Loucy (cell line): Measurements from ENCODE around the gene COL23A1.

Experiments used
- H2AFZ ChIP-seq: fragments of 200-600 bp; sonication (generic); 2 replicates; pipeline ENCODE4 v1.6.0; 2016; ENCODE audit warnings: antibody characterized with exemption, mild to moderate bottlenecking, low read length, moderate library complexity
- H3F3A ChIP-seq: fragments of 200-600 bp; 2 replicates; pipeline ENCODE4 v1.6.0; 2016; ENCODE audit warnings: antibody characterized with exemption, low read depth, mild to moderate bottlenecking
- H3K27me3 ChIP-seq: fragments of 200-600 bp; sonication (generic); 2 replicates; pipeline ENCODE4 v1.6.1; 2014; ENCODE audit warnings: low read length, mild to moderate bottlenecking; ENCODE audit not compliant: insufficient read depth, poor library complexity, severe bottlenecking
- H3K36me3 ChIP-seq: fragments of 200-600 bp; sonication (generic); 2 replicates; pipeline ENCODE4 v1.6.1; 2016; ENCODE audit warnings: low read length; ENCODE audit not compliant: insufficient read depth
- H3K4me1 ChIP-seq: fragments of 200-600 bp; sonication (generic); 2 replicates; pipeline ENCODE4 v1.5.1; 2014; ENCODE audit warnings: low read length, mild to moderate bottlenecking; ENCODE audit not compliant: insufficient read depth, poor library complexity, severe bottlenecking
- H3K4me2 ChIP-seq: fragments of 200-600 bp; sonication (generic); 2 replicates; pipeline ENCODE4 v1.6.0; 2014; ENCODE audit warnings: antibody characterized with exemption, low read length, low read depth, mild to moderate bottlenecking; ENCODE audit not compliant: poor library complexity, severe bottlenecking
- H3K4me3 ChIP-seq: fragments of 200-600 bp; sonication (generic); 2 replicates; pipeline ENCODE4 v1.5.1; 2014; ENCODE audit warnings: low read length, mild to moderate bottlenecking, mixed read lengths; ENCODE audit not compliant: poor library complexity, severe bottlenecking
- H3K79me2 ChIP-seq: fragments of 200-600 bp; sonication (generic); 2 replicates; pipeline ENCODE4 v1.6.1; 2014; ENCODE audit warnings: low read length; ENCODE audit not compliant: insufficient read depth
- H3K9ac ChIP-seq: fragments of 200-600 bp; sonication (generic); 2 replicates; pipeline ENCODE4 v1.6.0; 2014; ENCODE audit warnings: mild to moderate bottlenecking, low read depth, low read length, moderate library complexity; ENCODE audit not compliant: poor library complexity, severe bottlenecking
- H3K9me2 ChIP-seq: fragments of 200-600 bp; sonication (generic); replicated peaks from 2 replicates; pipeline ENCODE4 v1.6.1; 2016; ENCODE audit warnings: low read depth, low read length, mixed read lengths
- H3K9me3 ChIP-seq: fragments of 200-600 bp; sonication (generic); 2 replicates; pipeline ENCODE4 v1.6.1; 2014; ENCODE audit warnings: mild to moderate bottlenecking, antibody characterized with exemption, low read length, low read depth; ENCODE audit not compliant: insufficient read depth
- H4K20me1 ChIP-seq: fragments of 200-600 bp; sonication (generic); 2 replicates; pipeline ENCODE4 v1.6.0; 2014; ENCODE audit warnings: antibody characterized with exemption, low read length, mild to moderate bottlenecking; ENCODE audit not compliant: insufficient read depth, poor library complexity, severe bottlenecking
- CTCF ChIP-seq: fragments of 200-600 bp; sonication (generic); conservative IDR thresholded peaks from 2 replicates; pipeline ENCODE4 v1.5.1; 2014; ENCODE audit warnings: mild to moderate bottlenecking, antibody characterized with exemption, low read length
- EZH2phosphoT487 ChIP-seq: fragments of 200-600 bp; IDR thresholded peaks from 2 replicates; pipeline ENCODE4 v1.6.1; 2018; ENCODE audit warnings: antibody characterized with exemption, mild to moderate bottlenecking, moderate library complexity, borderline replicate concordance

COL23A1 gene

GRCh38 chr5:178380541-178381074 is 209.6 kb downstream of the COL23A1 start:
- Histone ChIP-seq H3K4me2 (no peak overlapping the region), H3F3A (no peaks in the 10 kb centered on the region), H3K27me3 (no peaks in the 10 kb centered on the region), H3K79me2 (no peaks in the 10 kb centered on the region), H3K9me2 (no peaks in the 10 kb centered on the region), H3K4me1 (no peaks in the 10 kb centered on the region), H3K9me3 (no peaks in the 10 kb centered on the region), H3K36me3 (no peaks in the 10 kb centered on the region), H3K4me3 (no peak overlapping the region), H4K20me1 (no peaks in the 10 kb centered on the region), H2AFZ (no peak overlapping the region), H3K9ac (no peak overlapping the region)
- no peak for TF ChIP-seq CTCF
- no peak for TF ChIP-seq EZH2phosphoT487

GRCh38 chr5:178380086-178380485 is 210.1 kb downstream of the COL23A1 start:
- no peaks in the 10 kb centered on the region for H3K79me2 ChIP-seq
- H3K27me3 ChIP-seq, result no peaks in the 10 kb centered on the region
- no peak overlapping the region for H2AFZ ChIP-seq
- no peaks in the 10 kb centered on the region for H3K36me3 ChIP-seq
- H3K4me1 ChIP-seq, result no peaks in the 10 kb centered on the region
- H3K9me3 ChIP-seq, result no peaks in the 10 kb centered on the region
- TF ChIP-seq EZH2phosphoT487, result no peak
- TF ChIP-seq CTCF, result no peak
- no peaks in the 10 kb centered on the region for H3F3A ChIP-seq
- no peaks in the 10 kb centered on the region for H3K9me2 ChIP-seq
- no peak overlapping the region for H3K9ac ChIP-seq
- no peak overlapping the region for H3K4me3 ChIP-seq
- no peak overlapping the region for H3K4me2 ChIP-seq
- no peaks in the 10 kb centered on the region for H4K20me1 ChIP-seq

DNA sequence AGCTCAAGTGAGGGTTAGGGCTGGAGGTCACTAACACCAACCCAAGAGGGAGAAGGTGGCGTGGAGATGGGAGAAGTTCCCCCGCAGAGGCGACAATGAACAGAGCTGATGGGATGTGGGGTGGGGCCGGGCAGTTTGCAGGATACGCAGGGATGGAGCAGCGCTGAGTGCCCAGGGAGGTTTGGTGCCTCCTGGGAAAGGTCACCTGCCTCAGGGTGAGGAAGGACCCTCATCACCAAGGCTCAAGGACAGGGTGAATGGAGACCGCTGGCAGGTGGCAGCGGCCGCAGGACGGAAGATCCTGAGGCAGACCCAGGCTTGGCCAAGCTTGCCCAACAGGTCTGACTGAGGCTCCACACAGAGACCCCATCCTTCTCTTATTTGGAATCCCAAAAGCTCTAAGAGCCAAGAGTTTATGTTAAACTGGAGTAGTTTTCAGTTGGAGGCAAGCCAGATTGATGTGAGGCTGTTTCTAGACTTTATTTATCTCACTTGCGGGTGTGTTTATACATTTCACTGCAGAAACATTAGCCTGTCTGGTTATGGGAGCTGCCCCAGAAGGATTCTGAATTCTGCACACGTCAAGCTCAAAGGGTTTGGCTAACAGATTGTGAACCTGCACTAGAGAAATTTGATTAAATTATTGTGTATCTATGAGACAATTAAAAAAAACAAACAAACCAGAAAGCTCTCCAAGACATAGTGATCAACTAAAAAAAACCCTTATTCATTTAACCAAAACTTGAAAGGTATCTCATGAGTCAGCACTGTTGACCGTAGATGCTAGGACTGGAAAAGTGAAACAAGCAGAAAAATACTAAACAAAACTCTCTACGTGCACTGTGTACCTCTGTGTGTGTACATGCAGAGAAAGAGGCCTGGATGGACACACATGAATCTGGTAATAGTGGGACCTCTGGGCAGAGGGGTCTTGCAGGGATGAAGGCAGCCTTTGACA is 211.4 kb downstream of the COL23A1 start:
- Histone ChIP-seq H3K9me2 (no peaks in the 10 kb centered on the region), H3K27me3 (no peaks in the 10 kb centered on the region), H3K9me3 (no peaks in the 10 kb centered on the region), H4K20me1 (no peaks in the 10 kb centered on the region), H3K79me2 (no peaks in the 10 kb centered on the region), H3K36me3 (no peaks in the 10 kb centered on the region), H3K4me1 (no peaks in the 10 kb centered on the region), H3K4me2 (no peak overlapping the region), H3K4me3 (no peak overlapping the region), H3F3A (no peaks in the 10 kb centered on the region), H3K9ac (no peak overlapping the region), H2AFZ (no peak overlapping the region)
- TF ChIP-seq CTCF, result no peak
- no peak for TF ChIP-seq EZH2phosphoT487
